Nephron (organoid): ENCODE data around the gene ADGRB3.

ENCODE experiments used
- H3K27ac Mint-ChIP-seq, 3 experiments: 2 replicates each; pipeline ENCODE4 v1.8.0; 2020; ENCODE audit warnings: mixed read lengths in 3 of 3, mild to moderate bottlenecking in 2 of 3, moderate library complexity in 1 of 3
- H3K27me3 Mint-ChIP-seq: 2 replicates; pipeline ENCODE4 v1.8.0; 2021; ENCODE audit warnings: low read depth, mild to moderate bottlenecking, moderate library complexity, mixed read lengths
- H3K36me3 Mint-ChIP-seq: 2 replicates; pipeline ENCODE4 v1.8.0; 2020; ENCODE audit warnings: low read depth, mixed read lengths
- H3K4me1 Mint-ChIP-seq: 2 replicates; pipeline ENCODE4 v1.8.0; 2020; ENCODE audit warnings: mixed read lengths
- H3K4me3 Mint-ChIP-seq, 3 experiments: 2 replicates each; pipeline ENCODE4 v1.8.0; 2020; ENCODE audit warnings: mild to moderate bottlenecking in 3 of 3, mixed read lengths in 3 of 3, moderate library complexity in 2 of 3
- H3K9me3 Mint-ChIP-seq: 2 replicates; pipeline ENCODE4 v1.8.0; 2020; ENCODE audit warnings: mixed read lengths
- TF ChIP-seq, protein P1 (sequence below), 3 experiments: fragments of 200-600 bp; sonication (generic); IDR thresholded peaks; one replicate each; pipeline ENCODE4 v1.5.0; 2021; ENCODE audit warnings: antibody characterized with exemption in 3 of 3; ENCODE audit not compliant: unreplicated experiment in 3 of 3

ADGRB3 gene

DNA sequence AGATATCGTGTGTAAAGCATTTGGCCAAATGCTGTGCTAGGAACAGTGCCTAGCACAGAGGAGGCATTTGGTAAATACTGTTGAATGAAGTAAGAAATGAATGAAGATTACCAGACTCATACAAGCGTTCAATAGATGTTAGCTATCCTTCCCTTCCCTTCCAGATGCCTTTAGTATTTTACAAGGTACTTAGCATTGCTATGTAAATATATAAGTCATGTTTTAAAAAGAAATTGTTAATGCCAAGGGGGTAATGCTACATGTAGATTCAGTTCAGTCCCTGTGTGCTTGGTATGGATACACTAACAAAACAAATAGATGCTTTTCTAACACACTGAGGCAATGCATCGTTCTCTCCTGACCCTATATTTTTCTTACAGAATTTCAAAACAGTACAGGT lies 407.2 kb downstream of the ADGRB3 start:
- H3K36me3 Mint-ChIP-seq = no peaks in the 10 kb centered on the region

DNA sequence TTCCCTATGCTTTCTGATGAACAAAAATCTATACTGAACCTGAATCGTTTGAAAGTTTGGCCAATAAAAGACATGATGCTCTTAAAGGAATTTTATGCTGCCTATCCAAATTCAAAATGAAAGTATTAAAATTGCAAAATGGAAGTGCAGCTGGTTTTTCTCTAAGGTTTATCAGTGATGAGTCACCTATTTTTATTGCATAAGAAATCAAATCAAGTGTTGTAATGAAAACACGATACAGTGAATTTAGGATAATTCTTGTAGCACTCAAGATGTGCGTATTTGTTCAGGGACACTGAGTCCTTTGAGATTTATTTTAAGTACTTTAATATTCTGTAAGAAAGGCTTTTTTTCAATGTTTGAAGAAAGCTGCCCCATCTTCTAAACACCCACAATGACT lies 409.5 kb downstream of the ADGRB3 start:
- Mint-ChIP-seq H3K36me3 (no peaks in the 10 kb centered on the region), H3K27ac (no peak overlapping the region), H3K27me3 (no peaks in the 10 kb centered on the region), H3K4me3 (no peak overlapping the region), H3K4me1 (no peaks in the 10 kb centered on the region), H3K9me3 (no peaks in the 10 kb centered on the region)
- TF ChIP-seq, protein P1, sequence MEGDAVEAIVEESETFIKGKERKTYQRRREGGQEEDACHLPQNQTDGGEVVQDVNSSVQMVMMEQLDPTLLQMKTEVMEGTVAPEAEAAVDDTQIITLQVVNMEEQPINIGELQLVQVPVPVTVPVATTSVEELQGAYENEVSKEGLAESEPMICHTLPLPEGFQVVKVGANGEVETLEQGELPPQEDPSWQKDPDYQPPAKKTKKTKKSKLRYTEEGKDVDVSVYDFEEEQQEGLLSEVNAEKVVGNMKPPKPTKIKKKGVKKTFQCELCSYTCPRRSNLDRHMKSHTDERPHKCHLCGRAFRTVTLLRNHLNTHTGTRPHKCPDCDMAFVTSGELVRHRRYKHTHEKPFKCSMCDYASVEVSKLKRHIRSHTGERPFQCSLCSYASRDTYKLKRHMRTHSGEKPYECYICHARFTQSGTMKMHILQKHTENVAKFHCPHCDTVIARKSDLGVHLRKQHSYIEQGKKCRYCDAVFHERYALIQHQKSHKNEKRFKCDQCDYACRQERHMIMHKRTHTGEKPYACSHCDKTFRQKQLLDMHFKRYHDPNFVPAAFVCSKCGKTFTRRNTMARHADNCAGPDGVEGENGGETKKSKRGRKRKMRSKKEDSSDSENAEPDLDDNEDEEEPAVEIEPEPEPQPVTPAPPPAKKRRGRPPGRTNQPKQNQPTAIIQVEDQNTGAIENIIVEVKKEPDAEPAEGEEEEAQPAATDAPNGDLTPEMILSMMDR (IDR thresholded peaks at IDR 0.05; ENCODE audit: unreplicated experiment in 3 of 3) = no peak

More for the DNA sequence above, 407.2 kb downstream of the ADGRB3 start:
- Mint-ChIP-seq H3K27me3 (no peaks in the 10 kb centered on the region), H3K4me1 (no peaks in the 10 kb centered on the region), H3K27ac (no peak overlapping the region), H3K4me3 (no peak overlapping the region), H3K9me3 (no peaks in the 10 kb centered on the region)
- TF ChIP-seq, protein P1 (IDR thresholded peaks at IDR 0.05; ENCODE audit: unreplicated experiment in 3 of 3) = no peak

DNA sequence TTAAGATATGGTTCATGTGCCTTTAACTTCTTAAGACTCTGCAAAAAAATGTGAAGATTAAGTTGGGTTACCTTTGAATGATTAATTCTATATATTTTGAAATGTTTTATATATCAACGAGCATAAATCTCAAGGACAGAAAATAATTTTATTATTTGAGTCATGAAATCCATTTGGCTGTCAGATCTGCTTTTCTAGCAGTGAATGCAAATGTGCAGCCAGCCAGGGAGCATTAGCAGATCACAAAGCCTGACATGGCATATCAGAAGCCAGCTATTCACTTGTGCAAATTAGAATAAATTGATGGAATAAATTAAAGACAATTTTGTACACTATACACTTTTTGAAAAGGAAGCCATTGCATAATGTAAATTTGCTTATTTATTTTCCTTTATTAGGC lies 424.3 kb downstream of the ADGRB3 start:
- Mint-ChIP-seq H3K36me3 (no peaks in the 10 kb centered on the region), H3K27ac (no peak overlapping the region), H3K4me3 (no peak overlapping the region), H3K9me3 (no peaks in the 10 kb centered on the region), H3K27me3 (no peaks in the 10 kb centered on the region), H3K4me1 (no peaks in the 10 kb centered on the region)
- TF ChIP-seq, protein P1 (IDR thresholded peaks at IDR 0.05; ENCODE audit: unreplicated experiment in 3 of 3) = no peak

DNA sequence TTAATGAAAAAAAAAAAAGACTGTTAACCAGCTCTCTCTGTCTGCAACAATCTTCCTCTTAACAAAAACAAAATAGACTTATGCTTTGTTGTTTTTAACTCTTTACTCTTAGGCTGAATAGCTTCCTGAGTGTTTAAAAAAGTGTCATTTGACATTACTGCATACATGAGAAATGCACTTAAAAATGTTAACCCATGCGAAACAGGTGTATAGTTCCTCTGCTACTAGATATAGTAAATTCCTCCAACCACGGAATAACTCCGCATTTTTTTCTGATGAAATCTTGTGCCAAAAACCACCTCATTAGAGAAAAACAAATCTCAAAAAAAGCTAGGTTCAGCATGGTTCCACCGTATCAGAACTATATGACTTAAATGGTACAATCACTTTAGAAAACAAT lies 426.0 kb downstream of the ADGRB3 start:
- TF ChIP-seq, protein P1 (IDR thresholded peaks at IDR 0.05; ENCODE audit: unreplicated experiment in 3 of 3) = no peak
- H3K27me3 Mint-ChIP-seq = no peaks in the 10 kb centered on the region
- H3K4me3 Mint-ChIP-seq = no peak overlapping the region
- no peaks in the 10 kb centered on the region for H3K4me1 Mint-ChIP-seq
- H3K9me3 Mint-ChIP-seq = no peaks in the 10 kb centered on the region
- H3K27ac Mint-ChIP-seq = peak overlapping the region in 1 of 3 experiments; percentile 49
- no peaks in the 10 kb centered on the region for H3K36me3 Mint-ChIP-seq

DNA sequence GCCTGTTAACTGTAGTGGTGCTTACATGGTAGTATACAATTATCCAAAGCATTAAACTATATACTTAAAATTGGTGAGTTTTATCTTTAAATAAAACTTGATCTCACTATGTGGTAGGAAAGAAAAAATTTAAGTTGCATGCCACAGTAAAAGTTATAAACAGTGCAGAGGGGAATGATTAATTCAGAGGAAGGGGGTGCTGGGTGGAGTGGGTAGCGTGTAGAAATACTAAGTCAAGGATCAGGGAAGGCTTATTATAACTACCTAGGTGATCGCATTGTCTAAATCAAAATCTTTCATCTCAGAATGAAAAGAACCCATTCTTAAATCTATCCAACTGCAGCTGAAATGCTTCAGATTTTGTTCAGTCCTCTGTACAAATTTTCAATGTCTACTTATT lies 428.3 kb downstream of the ADGRB3 start:
- Mint-ChIP-seq H3K27ac (peak overlapping the region in 1 of 3 experiments; percentile 64), H3K36me3 (no peaks in the 10 kb centered on the region), H3K4me1 (no peaks in the 10 kb centered on the region), H3K9me3 (no peaks in the 10 kb centered on the region), H3K4me3 (no peak overlapping the region), H3K27me3 (no peaks in the 10 kb centered on the region)
- TF ChIP-seq, protein P1 (IDR thresholded peaks at IDR 0.05; ENCODE audit: unreplicated experiment in 3 of 3) = no peak

DNA sequence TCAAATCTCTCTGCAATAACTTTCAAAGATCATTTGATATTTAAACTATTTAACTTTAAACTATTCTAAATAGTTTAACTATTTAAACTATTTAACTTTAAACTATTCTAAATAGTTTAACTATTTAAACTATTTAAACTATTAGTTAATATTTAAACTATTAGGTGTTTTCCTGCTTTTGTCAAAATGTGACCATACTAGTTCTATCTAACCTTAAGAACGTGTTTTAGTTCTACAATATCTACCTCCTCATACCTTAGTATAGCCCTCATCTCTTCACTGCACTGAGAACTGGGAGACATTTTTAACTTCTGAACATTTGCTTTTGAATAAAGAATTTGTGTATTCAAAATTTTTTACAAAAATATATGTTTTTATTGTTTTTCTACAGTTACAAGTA lies 429.1 kb downstream of the ADGRB3 start:
- H3K27me3 Mint-ChIP-seq = no peaks in the 10 kb centered on the region
- TF ChIP-seq, protein P1 (IDR thresholded peaks at IDR 0.05; ENCODE audit: unreplicated experiment in 3 of 3) = no peak
- no peaks in the 10 kb centered on the region for H3K9me3 Mint-ChIP-seq
- H3K36me3 Mint-ChIP-seq = no peaks in the 10 kb centered on the region
- no peaks in the 10 kb centered on the region for H3K4me1 Mint-ChIP-seq
- no peak overlapping the region for H3K4me3 Mint-ChIP-seq
- H3K27ac Mint-ChIP-seq = peak overlapping the region in 1 of 3 experiments; percentile 64
